Uterus (tissue), 2 donors: ENCODE results near the gene AHI1.

Source experiments
- POLR2A ChIP-seq, 2 donors: fragments of 450-650 bp; IDR thresholded peaks; one replicate each; pipeline ENCODE4 v1.6.1; 2016; ENCODE audit warnings: antibody characterized with exemption in 2 of 2, mild to moderate bottlenecking in 1 of 2, moderate library complexity in 1 of 2
- TF ChIP-seq, protein P1 (sequence below), 4 experiments: fragments of 200-600 bp in 2 of 4; fragments of 450-650 bp in 2 of 4; sonication (generic) in 2 of 4; IDR thresholded peaks; one replicate each; pipeline ENCODE4 v1.5.1; 2016 to 2019; ENCODE audit warnings: antibody characterized with exemption in 4 of 4, mild to moderate bottlenecking in 2 of 4, moderate library complexity in 1 of 4

DNA sequence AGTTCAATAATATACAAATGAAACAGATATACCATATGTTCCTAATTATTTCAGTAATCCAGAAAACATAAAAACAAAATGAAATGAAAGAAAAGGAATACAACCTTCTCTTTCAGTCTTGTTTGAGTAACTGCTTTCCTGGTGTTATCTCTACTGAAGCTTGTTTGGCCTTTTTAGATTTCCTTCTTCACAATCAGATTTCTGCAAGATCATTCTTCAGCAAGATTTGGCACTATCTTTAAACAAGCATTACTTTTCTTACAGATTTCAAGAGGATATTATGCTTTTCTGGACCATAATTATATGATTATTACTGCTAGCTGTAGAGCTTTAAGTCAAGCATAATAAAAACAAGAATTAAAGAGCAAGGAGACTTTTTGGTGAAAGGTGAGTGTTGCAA lies 196.2 kb downstream of the AHI1 start:
- TF ChIP-seq, protein P1, sequence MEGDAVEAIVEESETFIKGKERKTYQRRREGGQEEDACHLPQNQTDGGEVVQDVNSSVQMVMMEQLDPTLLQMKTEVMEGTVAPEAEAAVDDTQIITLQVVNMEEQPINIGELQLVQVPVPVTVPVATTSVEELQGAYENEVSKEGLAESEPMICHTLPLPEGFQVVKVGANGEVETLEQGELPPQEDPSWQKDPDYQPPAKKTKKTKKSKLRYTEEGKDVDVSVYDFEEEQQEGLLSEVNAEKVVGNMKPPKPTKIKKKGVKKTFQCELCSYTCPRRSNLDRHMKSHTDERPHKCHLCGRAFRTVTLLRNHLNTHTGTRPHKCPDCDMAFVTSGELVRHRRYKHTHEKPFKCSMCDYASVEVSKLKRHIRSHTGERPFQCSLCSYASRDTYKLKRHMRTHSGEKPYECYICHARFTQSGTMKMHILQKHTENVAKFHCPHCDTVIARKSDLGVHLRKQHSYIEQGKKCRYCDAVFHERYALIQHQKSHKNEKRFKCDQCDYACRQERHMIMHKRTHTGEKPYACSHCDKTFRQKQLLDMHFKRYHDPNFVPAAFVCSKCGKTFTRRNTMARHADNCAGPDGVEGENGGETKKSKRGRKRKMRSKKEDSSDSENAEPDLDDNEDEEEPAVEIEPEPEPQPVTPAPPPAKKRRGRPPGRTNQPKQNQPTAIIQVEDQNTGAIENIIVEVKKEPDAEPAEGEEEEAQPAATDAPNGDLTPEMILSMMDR (IDR thresholded peaks at IDR 0.05): no peak
- no peak for TF ChIP-seq POLR2A (IDR thresholded peaks at IDR 0.05)
